Gastrocnemius medialis (tissue), 4 donors: ENCODE results near the gene MIPEP.

Experiments used
- CTCF ChIP-seq, 5 experiments: fragments of 450-650 bp in 3 of 5; fragments of 200-600 bp in 2 of 5; sonication (generic) in 2 of 5; IDR thresholded peaks in 4 of 5; conservative IDR thresholded peaks in 1 of 5; 1 replicate in 4 of 5; 2 replicates in 1 of 5; pipeline ENCODE4 v1.5.1; 2016 to 2019; ENCODE audit warnings: antibody characterized with exemption in 5 of 5, mild to moderate bottlenecking in 3 of 5, moderate library complexity in 3 of 5
- POLR2A ChIP-seq, 2 donors: fragments of 450-650 bp; IDR thresholded peaks; one replicate each; pipeline ENCODE4 v1.6.1; 2017; ENCODE audit warnings: antibody characterized with exemption in 2 of 2, mild to moderate bottlenecking in 2 of 2, moderate library complexity in 2 of 2

- no peak for TF ChIP-seq POLR2A (IDR thresholded peaks at IDR 0.05)
- TF ChIP-seq CTCF (IDR thresholded peaks at IDR 0.05 in 4 of 5, conservative IDR thresholded peaks at IDR 0.05 in 1 of 5), result no peak
Observed at GRCh38 chr13:23771956-23772355, 117.2 kb downstream of the MIPEP start.
